Liver (tissue), 9 donors: ENCODE data around the gene LRRC53. TPM values are rescaled to one million over a fixed set of nuclear protein-coding genes. Genes with fewer than 3 reads are reported as not detected.

Experiments
- DNase-seq: peaks from one replicate; pipeline ENCODE4 v3.0.0-alpha.2; 2017; ENCODE audit warnings: low spot score
- H3K27ac ChIP-seq, 2 donors: one replicate each; pipeline ENCODE4 v1.7.0; 2013; ENCODE audit warnings: inconsistent platforms in 2 of 2, low read length in 2 of 2, control low read depth in 1 of 2, low read depth in 1 of 2, mild to moderate bottlenecking in 1 of 2
- H3K27me3 ChIP-seq, 4 donors: one replicate each; pipeline versions ENCODE4 v1.6.1 to v1.7.0; 2013; ENCODE audit warnings: low read length in 3 of 4, inconsistent platforms in 1 of 4, mild to moderate bottlenecking in 1 of 4, moderate library complexity in 1 of 4; ENCODE audit not compliant: control insufficient read depth in 4 of 4, insufficient read depth in 4 of 4
- H3K36me3 ChIP-seq, 4 donors: one replicate each; pipeline versions ENCODE4 v1.6.1 to v1.7.0; 2013; ENCODE audit warnings: low read length in 3 of 4, mild to moderate bottlenecking in 3 of 4, low read depth in 1 of 4, moderate library complexity in 1 of 4; ENCODE audit not compliant: control insufficient read depth in 4 of 4, insufficient read depth in 3 of 4
- H3K4me1 ChIP-seq, 4 donors: one replicate each; pipeline versions ENCODE4 v1.6.1 to v1.7.0; 2013; ENCODE audit warnings: low read length in 3 of 4, mild to moderate bottlenecking in 3 of 4, moderate library complexity in 1 of 4; ENCODE audit not compliant: control insufficient read depth in 4 of 4, insufficient read depth in 4 of 4
- H3K4me3 ChIP-seq, 3 donors: one replicate each; pipeline versions ENCODE4 v1.6.1 to v1.7.0; 2013; ENCODE audit warnings: low read length in 3 of 3, control low read depth in 1 of 3, low read depth in 1 of 3, mild to moderate bottlenecking in 1 of 3
- H3K9ac ChIP-seq, 2 donors: one replicate each; pipeline ENCODE4 v1.7.0; 2013; ENCODE audit warnings: low read length in 2 of 2, mild to moderate bottlenecking in 2 of 2, moderate library complexity in 2 of 2, control low read depth in 1 of 2, low read depth in 1 of 2
- H3K9me3 ChIP-seq, 4 donors: one replicate each; pipeline versions ENCODE4 v1.6.1 to v1.7.0; 2013; ENCODE audit warnings: low read length in 3 of 4; ENCODE audit not compliant: control insufficient read depth in 4 of 4
- ATF3 ChIP-seq: IDR thresholded peaks from 2 replicates; pipeline ENCODE4 v1.6.1; 2016; ENCODE audit warnings: antibody characterized with exemption
- EGR1 ChIP-seq, 2 donors: IDR thresholded peaks; 2 replicates each; pipeline ENCODE4 v1.6.1; 2016 to 2018; ENCODE audit warnings: antibody characterized with exemption in 2 of 2, low read depth in 2 of 2
- FOXA1 ChIP-seq: IDR thresholded peaks from 2 replicates; pipeline ENCODE4 v1.6.1; 2016; ENCODE audit warnings: antibody characterized with exemption
- FOXA2 ChIP-seq: IDR thresholded peaks from 2 replicates; pipeline ENCODE4 v1.6.1; 2016; ENCODE audit warnings: antibody characterized with exemption
- GABPA ChIP-seq, 2 donors: IDR thresholded peaks in 1 of 2; conservative IDR thresholded peaks in 1 of 2; 2 replicates each; pipeline ENCODE4 v1.6.1; 2016; ENCODE audit warnings: antibody characterized with exemption in 2 of 2, mild to moderate bottlenecking in 1 of 2, moderate library complexity in 1 of 2
- HNF4G ChIP-seq: IDR thresholded peaks from 2 replicates; pipeline ENCODE4 v1.6.1; 2016; ENCODE audit warnings: antibody characterized with exemption
- JUND ChIP-seq, 2 donors: IDR thresholded peaks; 2 replicates each; pipeline ENCODE4 v1.6.1; 2016; ENCODE audit warnings: antibody characterized with exemption in 2 of 2
- RAD21 ChIP-seq, 2 donors: IDR thresholded peaks; 2 replicates each; pipeline ENCODE4 v1.6.1; 2016; ENCODE audit warnings: antibody characterized with exemption in 2 of 2, mild to moderate bottlenecking in 2 of 2
- RXRA ChIP-seq, 2 donors: IDR thresholded peaks; 2 replicates each; pipeline ENCODE4 v1.6.1; 2017 to 2018; ENCODE audit warnings: antibody characterized with exemption in 2 of 2, mild to moderate bottlenecking in 1 of 2
- SP1 ChIP-seq: IDR thresholded peaks from 2 replicates; pipeline ENCODE4 v1.6.1; 2018; ENCODE audit warnings: antibody characterized with exemption, mild to moderate bottlenecking
- ZBTB33 ChIP-seq: IDR thresholded peaks from 2 replicates; pipeline ENCODE4 v1.6.1; 2016; ENCODE audit warnings: antibody characterized with exemption
- WGBS: extraction: QIAGEN DNeasy Blood & Tissue Kit; methylation state at CpG from one replicate; pipeline ENCODE4 v1.1.7; 2013; 5-methylcytosine and 5-hydroxymethylcytosine counted together
- polyA plus RNA-seq, 2 donors: library from polyadenylated mRNA; stranded (reverse) in 1 of 2; unstranded in 1 of 2; fragments of 200-250 nt in 1 of 2; fragments of >200 nt in 1 of 2; fragmentation: Nextera tagmentation in 1 of 2; extraction: Ambion mirVana in 1 of 2; gene quantifications; one replicate each; pipeline versions ENCODE4 v1.2.1 to v1.2.3, GENCODE V29; 2013 to 2015
- total RNA-seq, 2 donors: library from RNA; depleted of rRNA; stranded (reverse); fragments of >200 nt; gene quantifications; one replicate each; pipeline ENCODE4 v1.2.3, GENCODE V29; 2014
- TF ChIP-seq, protein P1 (sequence below): IDR thresholded peaks from 2 replicates; pipeline ENCODE4 v1.6.1; 2016; ENCODE audit warnings: antibody characterized with exemption
- TF ChIP-seq, protein P2 (sequence below): fragments of 150-350 bp; IDR thresholded peaks from 2 replicates; pipeline ENCODE4 v1.5.1; 2017; ENCODE audit warnings: improper control_type of control experiment, low read depth, low read length; ENCODE audit not compliant: missing input control
- TF ChIP-seq, protein P3 (sequence below): IDR thresholded peaks from 2 replicates; pipeline ENCODE4 v1.6.1; 2016; ENCODE audit warnings: antibody characterized with exemption, mild to moderate bottlenecking
- donor health status: healthy.
- donor health status: healthy.
- donor health status: healthy.
- donor health status: healthy.
- donor health status: healthy.

Gene LRRC53
- total and polyA plus RNA-seq, 4 donors: not detected

DNA sequence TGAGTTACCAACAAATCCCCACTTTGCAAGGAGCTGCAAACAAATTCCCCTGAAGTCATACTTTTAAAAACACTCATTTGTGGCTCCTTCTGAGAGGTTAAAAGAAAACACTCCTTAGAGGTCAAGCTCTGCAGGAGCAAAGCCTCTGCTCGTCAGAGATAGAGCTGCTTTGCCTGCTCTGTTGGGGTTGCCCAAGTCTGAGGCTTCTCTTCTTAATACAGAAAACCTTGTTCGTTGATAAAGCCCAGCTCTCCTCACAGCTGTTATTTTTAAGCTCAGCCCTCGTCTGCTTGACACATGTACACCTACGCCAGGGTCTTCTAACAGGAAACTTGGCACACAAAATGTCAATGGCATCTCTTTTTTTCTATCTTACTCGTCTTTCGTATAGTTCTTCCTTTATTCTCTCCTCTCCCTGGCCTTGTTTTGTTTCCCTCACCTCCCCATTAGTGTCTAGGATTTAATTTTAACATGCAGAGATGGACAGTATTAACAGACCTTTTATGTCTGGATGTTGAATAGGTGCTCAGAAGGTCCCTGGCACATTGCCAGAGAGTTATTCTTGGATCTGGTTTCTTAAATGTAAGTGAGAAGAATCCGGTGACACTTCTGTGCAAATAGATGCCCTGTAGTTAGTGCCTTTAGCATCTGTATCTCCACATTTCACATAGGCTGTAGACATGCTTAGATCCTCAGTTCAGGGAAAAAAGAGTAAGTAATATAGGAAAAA, 86.0 kb downstream of the LRRC53 start:
- H3K27ac ChIP-seq: no peak overlapping the region
- no peak for DNase-seq

DNA sequence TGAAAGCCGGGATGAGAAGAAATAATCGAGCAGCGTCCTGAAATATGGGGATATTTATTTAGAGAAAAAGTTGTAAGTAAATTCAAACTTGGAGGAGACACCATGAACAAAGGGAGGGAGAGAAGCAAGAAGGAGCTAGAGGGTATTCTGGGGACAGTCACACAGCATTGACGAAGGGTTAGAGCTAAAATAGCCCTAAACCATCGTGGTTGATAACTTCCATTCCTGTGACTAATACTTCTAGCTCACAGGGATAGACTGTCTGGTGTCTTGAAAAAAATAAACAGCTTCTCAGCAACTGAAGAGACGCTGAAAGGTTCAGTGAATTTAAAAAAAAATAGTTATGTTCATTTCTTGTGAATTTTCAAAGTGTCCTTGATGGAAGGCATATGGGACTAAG, 86.7 kb downstream of the LRRC53 start:
- WGBS: 73% methylated on average over 6 of the region's 6 CpGs
- H3K4me3 ChIP-seq: no peak overlapping the region
- no peak for DNase-seq
- H3K27ac ChIP-seq: no peak overlapping the region
- H3K4me1 ChIP-seq: no peaks in the 10 kb centered on the region
- no peaks in the 10 kb centered on the region for H3K9me3 ChIP-seq
- TF ChIP-seq HNF4G: no peak
- TF ChIP-seq RAD21 (IDR thresholded peaks at IDR 0.05): no peak
- TF ChIP-seq FOXA1: no peak
- no peak for TF ChIP-seq ZBTB33
- TF ChIP-seq, protein P1, sequence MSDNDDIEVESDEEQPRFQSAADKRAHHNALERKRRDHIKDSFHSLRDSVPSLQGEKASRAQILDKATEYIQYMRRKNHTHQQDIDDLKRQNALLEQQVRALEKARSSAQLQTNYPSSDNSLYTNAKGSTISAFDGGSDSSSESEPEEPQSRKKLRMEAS: no peak
- TF ChIP-seq, protein P2, sequence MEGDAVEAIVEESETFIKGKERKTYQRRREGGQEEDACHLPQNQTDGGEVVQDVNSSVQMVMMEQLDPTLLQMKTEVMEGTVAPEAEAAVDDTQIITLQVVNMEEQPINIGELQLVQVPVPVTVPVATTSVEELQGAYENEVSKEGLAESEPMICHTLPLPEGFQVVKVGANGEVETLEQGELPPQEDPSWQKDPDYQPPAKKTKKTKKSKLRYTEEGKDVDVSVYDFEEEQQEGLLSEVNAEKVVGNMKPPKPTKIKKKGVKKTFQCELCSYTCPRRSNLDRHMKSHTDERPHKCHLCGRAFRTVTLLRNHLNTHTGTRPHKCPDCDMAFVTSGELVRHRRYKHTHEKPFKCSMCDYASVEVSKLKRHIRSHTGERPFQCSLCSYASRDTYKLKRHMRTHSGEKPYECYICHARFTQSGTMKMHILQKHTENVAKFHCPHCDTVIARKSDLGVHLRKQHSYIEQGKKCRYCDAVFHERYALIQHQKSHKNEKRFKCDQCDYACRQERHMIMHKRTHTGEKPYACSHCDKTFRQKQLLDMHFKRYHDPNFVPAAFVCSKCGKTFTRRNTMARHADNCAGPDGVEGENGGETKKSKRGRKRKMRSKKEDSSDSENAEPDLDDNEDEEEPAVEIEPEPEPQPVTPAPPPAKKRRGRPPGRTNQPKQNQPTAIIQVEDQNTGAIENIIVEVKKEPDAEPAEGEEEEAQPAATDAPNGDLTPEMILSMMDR: no peak
- TF ChIP-seq ATF3: no peak
- no peak overlapping the region for H3K9ac ChIP-seq
- H3K36me3 ChIP-seq: no peaks in the 10 kb centered on the region
- no peaks in the 10 kb centered on the region for H3K27me3 ChIP-seq

More for the DNA sequence above, 86.0 kb downstream of the LRRC53 start:
- Histone ChIP-seq H3K4me1 (no peaks in the 10 kb centered on the region), H3K4me3 (no peak overlapping the region), H3K9ac (no peak overlapping the region), H3K36me3 (no peaks in the 10 kb centered on the region), H3K9me3 (no peaks in the 10 kb centered on the region), H3K27me3 (no peaks in the 10 kb centered on the region)
- no peak for TF ChIP-seq FOXA2
- TF ChIP-seq, protein P1: no peak
- no peak for TF ChIP-seq ZBTB33
- no peak for TF ChIP-seq RXRA (IDR thresholded peaks at IDR 0.05)
- no peak for TF ChIP-seq FOXA1
- TF ChIP-seq GABPA (IDR thresholded peaks at IDR 0.05 in 1 of 2, conservative IDR thresholded peaks at IDR 0.05 in 1 of 2): no peak
- TF ChIP-seq, protein P3, sequence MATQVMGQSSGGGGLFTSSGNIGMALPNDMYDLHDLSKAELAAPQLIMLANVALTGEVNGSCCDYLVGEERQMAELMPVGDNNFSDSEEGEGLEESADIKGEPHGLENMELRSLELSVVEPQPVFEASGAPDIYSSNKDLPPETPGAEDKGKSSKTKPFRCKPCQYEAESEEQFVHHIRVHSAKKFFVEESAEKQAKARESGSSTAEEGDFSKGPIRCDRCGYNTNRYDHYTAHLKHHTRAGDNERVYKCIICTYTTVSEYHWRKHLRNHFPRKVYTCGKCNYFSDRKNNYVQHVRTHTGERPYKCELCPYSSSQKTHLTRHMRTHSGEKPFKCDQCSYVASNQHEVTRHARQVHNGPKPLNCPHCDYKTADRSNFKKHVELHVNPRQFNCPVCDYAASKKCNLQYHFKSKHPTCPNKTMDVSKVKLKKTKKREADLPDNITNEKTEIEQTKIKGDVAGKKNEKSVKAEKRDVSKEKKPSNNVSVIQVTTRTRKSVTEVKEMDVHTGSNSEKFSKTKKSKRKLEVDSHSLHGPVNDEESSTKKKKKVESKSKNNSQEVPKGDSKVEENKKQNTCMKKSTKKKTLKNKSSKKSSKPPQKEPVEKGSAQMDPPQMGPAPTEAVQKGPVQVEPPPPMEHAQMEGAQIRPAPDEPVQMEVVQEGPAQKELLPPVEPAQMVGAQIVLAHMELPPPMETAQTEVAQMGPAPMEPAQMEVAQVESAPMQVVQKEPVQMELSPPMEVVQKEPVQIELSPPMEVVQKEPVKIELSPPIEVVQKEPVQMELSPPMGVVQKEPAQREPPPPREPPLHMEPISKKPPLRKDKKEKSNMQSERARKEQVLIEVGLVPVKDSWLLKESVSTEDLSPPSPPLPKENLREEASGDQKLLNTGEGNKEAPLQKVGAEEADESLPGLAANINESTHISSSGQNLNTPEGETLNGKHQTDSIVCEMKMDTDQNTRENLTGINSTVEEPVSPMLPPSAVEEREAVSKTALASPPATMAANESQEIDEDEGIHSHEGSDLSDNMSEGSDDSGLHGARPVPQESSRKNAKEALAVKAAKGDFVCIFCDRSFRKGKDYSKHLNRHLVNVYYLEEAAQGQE: no peak
- TF ChIP-seq RAD21 (IDR thresholded peaks at IDR 0.05): no peak
- TF ChIP-seq SP1: no peak
- TF ChIP-seq HNF4G: no peak
- TF ChIP-seq EGR1 (IDR thresholded peaks at IDR 0.05; ENCODE audit: low read depth in 2 of 2): no peak
- no peak for TF ChIP-seq JUND (IDR thresholded peaks at IDR 0.05)
- 62% methylated on average over 7 of the region's 7 CpGs for WGBS
